ENCODE results near the gene RARS2. TPM values are rescaled to one million over a fixed set of nuclear protein-coding genes. Genes with fewer than 3 reads are reported as not detected.
"Not testable (repeated sequence)": the region's sequence is repeated elsewhere in the genome, so short reads cannot be mapped to it uniquely, and the experiment has no call there.

The RARS2 gene
- total RNA-seq, 6 experiments from 2014 or later = 48.3 to 62.0 (median 58.3) TPM

DNA sequence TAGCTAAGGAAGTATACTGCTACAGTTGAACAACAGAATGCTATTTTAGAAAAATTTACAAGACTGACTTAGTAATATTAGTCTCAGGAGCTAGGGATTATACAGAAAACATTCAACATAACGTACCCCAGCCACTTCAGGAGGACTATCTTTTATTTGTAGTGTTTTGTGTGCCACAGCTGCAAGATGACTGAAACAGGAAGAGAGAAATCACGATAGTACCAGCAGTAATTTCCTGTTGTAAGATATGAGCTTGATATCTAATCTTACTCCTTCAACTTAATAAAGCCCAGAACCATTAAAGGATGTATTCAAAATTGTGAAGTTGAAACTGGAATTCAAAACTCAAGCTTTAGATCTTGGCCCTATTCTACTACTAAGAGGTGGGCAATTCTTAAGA, 75.0 kb downstream of the RARS2 start:
- peaks cover 32% of the 10 kb centered on the region for H3K36me3 Mint-ChIP-seq (ENCODE audit: low read depth)
- H3K4me3 Mint-ChIP-seq = no peak overlapping the region
- no peaks in the 10 kb centered on the region for H3K9me3 Mint-ChIP-seq
- H3K4me1 Mint-ChIP-seq (ENCODE audit: low read depth) = no peaks in the 10 kb centered on the region
- DNase-seq = no peak
- no peak for TF ChIP-seq CTCF (IDR thresholded peaks at IDR 0.05)
- no peaks in the 10 kb centered on the region; the same call in 1 of the 2 replicates for H3K27me3 Mint-ChIP-seq (ENCODE audit: insufficient read depth)
- no peak overlapping the region for H3K27ac Mint-ChIP-seq

DNA sequence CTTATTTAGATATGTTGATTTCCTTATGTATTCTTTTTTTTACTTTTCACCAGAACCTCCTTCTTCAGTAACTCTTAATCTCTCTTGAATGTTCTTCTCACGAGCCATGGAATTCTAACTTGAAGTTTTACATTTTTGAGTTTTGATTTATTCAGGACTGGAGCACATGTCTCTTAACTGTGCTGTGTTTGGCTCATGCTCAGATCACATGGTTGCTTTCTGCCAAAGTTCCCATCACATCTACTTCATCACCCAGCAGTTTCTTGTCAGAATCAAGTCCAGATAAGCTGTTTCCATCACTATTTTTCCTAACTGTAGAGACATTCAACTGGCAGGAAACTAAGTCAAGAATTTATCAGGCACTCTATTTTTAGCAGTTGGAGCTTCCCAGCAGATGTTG, 85.3 kb downstream of the RARS2 start:
- Mint-ChIP-seq H3K4me1 (ENCODE audit: low read depth) (no peaks in the 10 kb centered on the region), H3K9me3 (no peaks in the 10 kb centered on the region), H3K27ac (peak overlapping the region; percentile 13), H3K4me3 (no peak overlapping the region), H3K27me3 (ENCODE audit: insufficient read depth) (no peaks in the 10 kb centered on the region), H3K36me3 (ENCODE audit: low read depth) (peaks cover 19% of the 10 kb centered on the region)
- TF ChIP-seq CTCF (IDR thresholded peaks at IDR 0.05) = no peak
- no peak for DNase-seq

- DNase-seq = no peak
- no peak overlapping the region for H3K27ac Mint-ChIP-seq
- H3K4me1 Mint-ChIP-seq (ENCODE audit: low read depth) = no peaks in the 10 kb centered on the region
- H3K36me3 Mint-ChIP-seq (ENCODE audit: low read depth) = peaks cover 19% of the 10 kb centered on the region
- no peaks in the 10 kb centered on the region for H3K27me3 Mint-ChIP-seq (ENCODE audit: insufficient read depth)
- no peaks in the 10 kb centered on the region for H3K9me3 Mint-ChIP-seq
- H3K4me3 Mint-ChIP-seq = no peak overlapping the region
- no peak for TF ChIP-seq CTCF (IDR thresholded peaks at IDR 0.05)
These were observed 87.8 kb downstream of the RARS2 start for GRCh38 chr6:87501809-87502572.

DNA sequence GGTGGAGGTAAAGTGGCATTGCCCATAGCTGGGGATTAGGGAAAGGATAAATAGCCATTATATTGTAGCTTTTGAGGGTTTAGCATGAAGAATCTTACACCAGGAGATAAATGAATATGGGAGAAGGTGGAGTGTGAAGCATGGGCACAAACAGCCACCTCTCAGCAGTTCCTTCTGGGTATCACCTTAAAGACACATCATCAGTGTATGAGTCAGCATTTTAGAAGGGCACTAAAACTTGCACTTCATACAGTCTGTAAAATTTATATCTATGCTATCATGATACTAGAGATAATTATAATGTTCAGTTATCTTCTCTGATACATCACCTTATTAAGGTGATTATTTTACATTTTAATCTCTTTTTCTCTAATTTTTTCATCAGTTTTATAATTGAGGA, 91.7 kb downstream of the RARS2 start:
- no peak overlapping the region for H3K27ac Mint-ChIP-seq

GRCh38 chr6:87494761-87495422, 94.9 kb downstream of the RARS2 start:
- Mint-ChIP-seq H3K4me3 (no peak overlapping the region), H3K27ac (no peak overlapping the region), H3K36me3 (ENCODE audit: low read depth) (peaks cover 9% of the 10 kb centered on the region; the same call in 1 of the 2 replicates), H3K9me3 (no peaks in the 10 kb centered on the region), H3K4me1 (ENCODE audit: low read depth) (no peaks in the 10 kb centered on the region), H3K27me3 (ENCODE audit: insufficient read depth) (peaks cover 2% of the 10 kb centered on the region; the same call in 1 of the 2 replicates)
- no peak for DNase-seq
- TF ChIP-seq CTCF (IDR thresholded peaks at IDR 0.05) = no peak

More for the DNA sequence above, 91.7 kb downstream of the RARS2 start:
- DNase-seq = no peak
- Mint-ChIP-seq H3K4me1 (ENCODE audit: low read depth) (no peaks in the 10 kb centered on the region), H3K36me3 (ENCODE audit: low read depth) (peaks cover 14% of the 10 kb centered on the region; the same call in 1 of the 2 replicates), H3K27me3 (ENCODE audit: insufficient read depth) (peaks cover 2% of the 10 kb centered on the region; the same call in 1 of the 2 replicates), H3K4me3 (no peak overlapping the region), H3K9me3 (no peaks in the 10 kb centered on the region)
- TF ChIP-seq CTCF (IDR thresholded peaks at IDR 0.05) = no peak

DNA sequence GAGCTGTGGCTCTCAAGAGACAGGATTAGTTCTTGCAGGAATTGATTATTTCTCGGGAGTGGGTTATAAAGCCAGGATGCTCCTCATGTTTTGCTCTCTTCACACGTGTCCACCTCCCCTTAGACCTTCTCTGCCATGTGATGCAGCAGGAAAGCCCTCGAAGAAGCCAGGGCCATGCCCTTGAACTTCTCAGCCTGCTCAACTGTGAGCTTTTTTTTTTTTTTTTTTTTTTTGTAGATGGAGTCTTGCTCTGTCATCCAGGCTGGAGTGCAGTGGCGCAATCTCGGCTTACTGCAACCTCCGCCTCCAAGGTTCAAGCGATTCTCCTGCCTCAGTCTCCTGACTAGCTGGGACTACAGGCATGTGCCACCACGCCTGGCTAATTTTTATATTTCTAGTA, 100.5 kb downstream of the RARS2 start:
- H3K27ac Mint-ChIP-seq; H3K4me3 Mint-ChIP-seq; H3K27me3 Mint-ChIP-seq (ENCODE audit: insufficient read depth): not testable (repeated sequence)

More for the DNA sequence above, 100.5 kb downstream of the RARS2 start:
- H3K4me1 Mint-ChIP-seq (ENCODE audit: low read depth) = peaks cover 17% of the 10 kb centered on the region
- not testable (repeated sequence) for H3K9me3 Mint-ChIP-seq, DNase-seq
- peaks cover 16% of the 10 kb centered on the region for H3K36me3 Mint-ChIP-seq (ENCODE audit: low read depth)
